IMR-90 (cell line): ENCODE measurements around the gene BHLHE23. TPM values are rescaled to one million over a fixed set of nuclear protein-coding genes. Genes with fewer than 3 reads are reported as not detected.
A peak's percentile ranks its signal among the peaks of the same experiment; 100 is the strongest.

Experiments
- ATAC-seq: fragments of 200-7000 bp; cut with Tn5 transposase; 2 replicates; pipeline ENCODE4 v1.9.1; 2020; ENCODE audit warnings: low read depth, mild to moderate bottlenecking, moderate library complexity
- BruUV-seq: library from RNA; stranded (reverse); fragments of 400-500 nt; replicated peaks from 2 replicates; lab custom pipeline; 2021; lab: Mats Ljungman, UMichigan
- CTCF ChIA-PET: fragments of 300-600 bp; formaldehyde crosslinking; extraction: SDS; loops from one replicate; lab custom pipeline; 2021; ENCODE audit warnings: antibody characterized with exemption; lab: Yijun Ruan, JAX
- POLR2A ChIA-PET: fragments of 300-600 bp; sonication (Branson Sonifier 250); formaldehyde crosslinking; loops from one replicate; lab custom pipeline; 2022; ENCODE audit warnings: antibody characterized with exemption; ENCODE audit not compliant: unreplicated experiment; lab: Charles Lee
- DNase-seq: peaks from one replicate; pipeline ENCODE4 v3.0.0; 2013
- H2AFZ ChIP-seq: replicated peaks from 2 replicates; pipeline ENCODE3; 2013; ENCODE audit warnings: low read length, mild to moderate bottlenecking; ENCODE audit not compliant: poor library complexity
- H2AK5ac ChIP-seq: 2 replicates; pipeline ENCODE4 v1.6.1; 2013; ENCODE audit warnings: low read depth, low read length, inconsistent platforms
- H2AK9ac ChIP-seq: replicated peaks from 2 replicates; pipeline ENCODE3; 2013; ENCODE audit warnings: mild to moderate bottlenecking, low read depth, low read length, moderate library complexity; ENCODE audit not compliant: poor library complexity
- H2BK120ac ChIP-seq: 2 replicates; pipeline ENCODE4 v1.6.1; 2013; ENCODE audit warnings: low read depth, low read length, inconsistent platforms
- H2BK15ac ChIP-seq: 3 replicates; pipeline ENCODE4 v1.6.1; 2013; ENCODE audit warnings: low read depth, low read length, inconsistent platforms
- H2BK20ac ChIP-seq: 2 replicates; pipeline ENCODE4 v1.6.1; 2013; ENCODE audit warnings: low read depth, mild to moderate bottlenecking, inconsistent platforms, low read length, moderate library complexity
- H2BK5ac ChIP-seq: 2 replicates; pipeline ENCODE4 v1.6.1; 2013; ENCODE audit warnings: mild to moderate bottlenecking, low read depth, low read length, inconsistent platforms; ENCODE audit not compliant: poor library complexity, severe bottlenecking
- H3K14ac ChIP-seq: replicated peaks from 2 replicates; pipeline ENCODE4 v1.6.1; 2013; ENCODE audit warnings: low read depth, low read length, inconsistent platforms
- H3K18ac ChIP-seq: 2 replicates; pipeline ENCODE4 v1.6.1; 2013; ENCODE audit warnings: low read depth, low read length, control low read depth
- H3K23ac ChIP-seq: 2 replicates; pipeline ENCODE4 v1.6.1; 2013; ENCODE audit warnings: low read depth, low read length, inconsistent platforms
- H3K27ac ChIP-seq: 2 replicates; pipeline ENCODE4 v1.5.1; 2013; ENCODE audit warnings: mild to moderate bottlenecking, control low read depth, low read length; ENCODE audit not compliant: insufficient read depth
- H3K27me3 ChIP-seq: 2 replicates; pipeline ENCODE4 v1.6.1; 2013; ENCODE audit warnings: low read length; ENCODE audit not compliant: control insufficient read depth, insufficient read depth
- H3K36me3 ChIP-seq: 2 replicates; pipeline ENCODE4 v1.6.1; 2013; ENCODE audit warnings: low read length, mixed read lengths; ENCODE audit not compliant: control insufficient read depth, insufficient read depth
- H3K4ac ChIP-seq: 2 replicates; pipeline ENCODE4 v1.6.1; 2013; ENCODE audit warnings: low read depth, low read length, inconsistent platforms
- H3K4me1 ChIP-seq: 2 replicates; pipeline ENCODE4 v1.6.1; 2013; ENCODE audit warnings: low read length, mixed read lengths; ENCODE audit not compliant: control insufficient read depth, insufficient read depth
- H3K4me2 ChIP-seq: 2 replicates; pipeline ENCODE4 v1.6.1; 2013; ENCODE audit warnings: low read depth, mild to moderate bottlenecking, control low read depth, low read length, moderate library complexity
- H3K4me3 ChIP-seq: 2 replicates; pipeline ENCODE4 v1.5.1; 2013; ENCODE audit warnings: low read depth, mild to moderate bottlenecking, control low read depth, low read length, moderate library complexity; ENCODE audit not compliant: insufficient read depth
- H3K56ac ChIP-seq: 2 replicates; pipeline ENCODE4 v1.6.1; 2013; ENCODE audit warnings: low read length, inconsistent platforms; ENCODE audit not compliant: insufficient read depth; ENCODE audit errors: extremely low read depth
- H3K79me1 ChIP-seq, 2 experiments: 2 replicates each; pipeline ENCODE4 v1.6.1; 2013; ENCODE audit warnings: low read length in 2 of 2, inconsistent platforms in 1 of 2, low read depth in 1 of 2
- H3K9ac ChIP-seq: 2 replicates; pipeline ENCODE4 v1.6.1; 2013; ENCODE audit warnings: low read depth, low read length, control low read depth
- H3K9me1 ChIP-seq: 2 replicates; pipeline ENCODE4 v1.6.1; 2013; ENCODE audit warnings: low read length, inconsistent platforms; ENCODE audit not compliant: insufficient read depth
- H3K9me3 ChIP-seq: 2 replicates; pipeline ENCODE4 v1.6.1; 2013; ENCODE audit warnings: low read length; ENCODE audit not compliant: control insufficient read depth, insufficient read depth
- H4K20me1 ChIP-seq: 2 replicates; pipeline ENCODE4 v1.6.1; 2013; ENCODE audit warnings: low read length, inconsistent platforms; ENCODE audit not compliant: insufficient read depth
- H4K5ac ChIP-seq: 2 replicates; pipeline ENCODE4 v1.6.1; 2013; ENCODE audit warnings: mild to moderate bottlenecking, low read depth, low read length, control low read depth
- H4K8ac ChIP-seq, 2 experiments: 2 replicates each; pipeline ENCODE4 v1.6.1; 2013; ENCODE audit warnings: low read depth in 2 of 2, low read length in 2 of 2, control low read depth in 1 of 2, inconsistent platforms in 1 of 2
- H4K91ac ChIP-seq: 2 replicates; pipeline ENCODE4 v1.6.1; 2013; ENCODE audit warnings: low read depth, low read length, inconsistent platforms; ENCODE audit not compliant: insufficient read depth
- BHLHE40 ChIP-seq: fragments of 150-350 bp; IDR thresholded peaks from 2 replicates; pipeline ENCODE4 v1.6.1; 2016; ENCODE audit warnings: mild to moderate bottlenecking, low read depth, low read length
- CEBPB ChIP-seq: IDR thresholded peaks from 2 replicates; pipeline ENCODE4 v1.6.1; 2012; ENCODE audit warnings: low read depth, low read length, improper control_type of control experiment
- CHD1 ChIP-seq: IDR thresholded peaks from 2 replicates; pipeline ENCODE4 v1.6.1; 2012; ENCODE audit warnings: low read depth, low read length, improper control_type of control experiment
- ELK1 ChIP-seq: fragments of 150-350 bp; IDR thresholded peaks from 2 replicates; pipeline ENCODE4 v1.6.1; 2016; ENCODE audit warnings: low read depth, mild to moderate bottlenecking, low read length, moderate library complexity, borderline replicate concordance
- FOS ChIP-seq: fragments of 150-350 bp; IDR thresholded peaks from 2 replicates; pipeline ENCODE4 v1.6.1; 2016; ENCODE audit warnings: low read depth, low read length
- MAFK ChIP-seq: IDR thresholded peaks from 2 replicates; pipeline ENCODE4 v1.6.1; 2012; ENCODE audit warnings: low read depth, low read length, improper control_type of control experiment
- MAZ ChIP-seq: IDR thresholded peaks from 2 replicates; pipeline ENCODE4 v1.6.1; 2012; ENCODE audit warnings: low read depth, mild to moderate bottlenecking, low read length, improper control_type of control experiment, moderate library complexity, borderline replicate concordance
- POLR2A ChIP-seq: IDR thresholded peaks from 2 replicates; pipeline ENCODE4 v1.6.1; 2012; ENCODE audit warnings: mild to moderate bottlenecking, low read depth, low read length
- RAD21 ChIP-seq: IDR thresholded peaks from 2 replicates; pipeline ENCODE4 v1.6.1; 2012; ENCODE audit warnings: low read length, improper control_type of control experiment
- SMC3 ChIP-seq: fragments of 150-350 bp; IDR thresholded peaks from 2 replicates; pipeline ENCODE4 v1.6.1; 2016; ENCODE audit warnings: low read depth, mild to moderate bottlenecking, antibody characterized with exemption, low read length, moderate library complexity
- WGBS, 2 experiments: methylation state at CpG; one replicate each; pipeline versions ENCODE4 v1.1.5 to v1.1.7; 2013; ENCODE audit warnings: missing lambda C conversion rate in 2 of 2; ENCODE audit not compliant: insufficient read length in 1 of 2; ENCODE audit errors: extremely low coverage in 2 of 2; 5-methylcytosine and 5-hydroxymethylcytosine counted together
- dilution Hi-C: fragments of 300-500 bp; cut with HindIII; formaldehyde crosslinking; loops from one replicate; pipeline ENCODE4 v1.14.3; 2018; ENCODE audit warnings: low sequenced_read_pairs; ENCODE audit not compliant: unreplicated experiment
- in situ Hi-C: fragments of 300-500 bp; cut with MboI; formaldehyde crosslinking; loops from 3 replicates; pipeline ENCODE4 v1.14.3; 2019; ENCODE audit warnings: low sequenced_read_pairs, inconsistent platforms, mixed read lengths
- intact Hi-C: fragments of 100-400 bp; cut with micrococcal nuclease; formaldehyde crosslinking; loops from 2 replicates; pipeline ENCODE4 v1.10.0; 2022
- polyA plus RNA-seq, 3 experiments: library from polyadenylated mRNA; depleted of rRNA; stranded (reverse); fragments of >200 nt; gene quantifications; 2 replicates each; pipeline ENCODE4 v1.2.3, GENCODE V29; 2012; ENCODE audit warnings: low replicate concordance in 1 of 3
- total RNA-seq: library from RNA; depleted of rRNA; stranded (reverse); fragments of >200 nt; gene quantifications from 2 replicates; pipeline ENCODE4 v1.2.3, GENCODE V29; 2012
- TF ChIP-seq, protein P1 (sequence below): conservative IDR thresholded peaks from 2 replicates; pipeline ENCODE4 v1.5.1; 2012; ENCODE audit warnings: mild to moderate bottlenecking, low read depth, low read length, improper control_type of control experiment

Gene BHLHE23
- total and polyA plus RNA-seq, 2 of the 4 experiments (the other 2 are of a cell fraction), result not detected

DNA sequence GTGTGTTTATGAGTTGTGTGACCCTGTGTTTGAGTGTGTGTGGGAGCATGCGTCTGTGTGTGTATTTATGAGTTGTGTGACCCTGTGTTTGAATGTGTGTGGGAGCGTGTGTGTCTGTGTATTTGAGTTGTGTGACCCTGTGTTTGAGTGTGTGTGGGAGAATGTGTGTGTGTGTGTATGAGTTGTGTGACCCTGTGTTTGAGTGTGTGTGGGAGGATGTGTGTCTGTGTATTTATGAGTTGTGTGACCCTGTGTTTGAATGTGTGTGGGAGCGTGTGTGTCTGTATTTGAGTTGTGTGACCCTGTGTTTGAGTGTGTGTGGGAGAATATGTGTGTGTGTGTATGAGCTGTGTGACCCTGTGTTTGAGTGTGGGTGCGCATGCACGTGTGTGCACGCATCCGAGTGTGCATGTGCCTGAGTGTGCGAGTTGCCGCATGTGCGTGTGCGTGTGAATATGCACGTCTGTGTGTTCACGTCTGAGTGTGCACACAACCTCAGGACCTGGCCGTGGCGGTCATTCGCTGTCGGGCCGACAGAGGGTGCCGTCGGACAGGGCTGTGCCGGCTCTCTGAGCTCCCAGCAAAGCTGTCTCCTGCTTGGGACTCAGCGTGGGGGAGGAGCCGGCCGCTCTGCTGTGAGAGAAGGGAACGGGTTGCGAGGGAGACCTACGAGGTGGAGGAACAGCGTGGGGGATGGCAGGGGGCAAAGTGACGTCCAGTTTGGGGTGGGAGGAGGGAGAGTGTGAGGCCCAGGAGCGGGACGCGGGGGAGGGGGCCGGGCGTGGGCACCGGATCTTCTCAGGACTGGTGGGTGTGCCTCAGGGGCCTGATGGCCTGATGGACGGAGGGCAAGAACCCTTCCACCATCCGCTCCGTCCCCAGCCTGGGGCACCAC is 34.6 kb downstream of the BHLHE23 start:
- 4% methylated on average over 16 of the region's 38 CpGs; no CpG with 5 or more reads in 1 of the 2 experiments for WGBS, 2 experiments
- no TSS peak for BruUV-seq
- Histone ChIP-seq H4K8ac (no peak overlapping the region), H3K9me1 (no peaks in the 10 kb centered on the region), H3K56ac (no peak overlapping the region), H2BK20ac (no peak overlapping the region), H3K36me3 (no peaks in the 10 kb centered on the region), H4K5ac (no peak overlapping the region), H4K20me1 (no peaks in the 10 kb centered on the region), H3K4me1 (no peaks in the 10 kb centered on the region), H3K4me2 (peak overlapping the region; percentile 78; the same call in 1 of the 2 replicates), H3K18ac (no peak overlapping the region), H2AK5ac (no peak overlapping the region; the same call in 1 of the 2 replicates), H3K4ac (no peak overlapping the region), H2AFZ (peak overlapping the region; percentile 85), H3K23ac (peak overlapping the region; percentile 69; the same call in 1 of the 2 replicates), H3K79me1 (no peaks in the 10 kb centered on the region), H2BK5ac (peak overlapping the region; percentile 2), H3K14ac (no peak overlapping the region), H2BK120ac (no peak overlapping the region), H3K27me3 (peaks cover 68% of the 10 kb centered on the region), H3K9me3 (no peaks in the 10 kb centered on the region), H3K27ac (no peak overlapping the region), H2AK9ac (no peak overlapping the region), H4K91ac (no peak overlapping the region), H3K9ac (no peak overlapping the region), H2BK15ac (no peak overlapping the region), H3K4me3 (peak overlapping the region; percentile 20; the same call in 1 of the 2 replicates)
- no peak for TF ChIP-seq CEBPB
- TF ChIP-seq, protein P1, sequence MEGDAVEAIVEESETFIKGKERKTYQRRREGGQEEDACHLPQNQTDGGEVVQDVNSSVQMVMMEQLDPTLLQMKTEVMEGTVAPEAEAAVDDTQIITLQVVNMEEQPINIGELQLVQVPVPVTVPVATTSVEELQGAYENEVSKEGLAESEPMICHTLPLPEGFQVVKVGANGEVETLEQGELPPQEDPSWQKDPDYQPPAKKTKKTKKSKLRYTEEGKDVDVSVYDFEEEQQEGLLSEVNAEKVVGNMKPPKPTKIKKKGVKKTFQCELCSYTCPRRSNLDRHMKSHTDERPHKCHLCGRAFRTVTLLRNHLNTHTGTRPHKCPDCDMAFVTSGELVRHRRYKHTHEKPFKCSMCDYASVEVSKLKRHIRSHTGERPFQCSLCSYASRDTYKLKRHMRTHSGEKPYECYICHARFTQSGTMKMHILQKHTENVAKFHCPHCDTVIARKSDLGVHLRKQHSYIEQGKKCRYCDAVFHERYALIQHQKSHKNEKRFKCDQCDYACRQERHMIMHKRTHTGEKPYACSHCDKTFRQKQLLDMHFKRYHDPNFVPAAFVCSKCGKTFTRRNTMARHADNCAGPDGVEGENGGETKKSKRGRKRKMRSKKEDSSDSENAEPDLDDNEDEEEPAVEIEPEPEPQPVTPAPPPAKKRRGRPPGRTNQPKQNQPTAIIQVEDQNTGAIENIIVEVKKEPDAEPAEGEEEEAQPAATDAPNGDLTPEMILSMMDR, result peak; percentile 94
- TF ChIP-seq SMC3, result peak; percentile 75
- TF ChIP-seq BHLHE40, result no peak
- TF ChIP-seq MAZ, result peak; percentile 30; the same call in 1 of the 2 replicates
- no peak for TF ChIP-seq ELK1
- TF ChIP-seq POLR2A, result 0 out of 2 replicates have a peak, but pooled peaks have one; percentile 30
- no peak for TF ChIP-seq CHD1
- no peak for TF ChIP-seq FOS
- peak; percentile 94 for TF ChIP-seq RAD21
- TF ChIP-seq MAFK, result no peak
- dilution Hi-C loops (no loop called here), intact Hi-C loops (loop anchor here (1.0 kb wide), 2 partner anchors 37 to 72 kb away; no protein-coding TSS in a partner anchor), in situ Hi-C loops (no loop called here)
- CTCF ChIA-PET, result interaction anchor here (0.6 to 1.4 kb wide), 7 partner anchors 9 to 37 kb away, joined by 3 to 12 read pairs (median 3); no protein-coding TSS in a partner anchor
- ATAC-seq (peak; percentile 99), DNase-seq (peak; percentile 69)
- POLR2A ChIA-PET, result no interaction called here
